ENCODE results near the gene ZNF235.

The ZNF235 gene

DNA sequence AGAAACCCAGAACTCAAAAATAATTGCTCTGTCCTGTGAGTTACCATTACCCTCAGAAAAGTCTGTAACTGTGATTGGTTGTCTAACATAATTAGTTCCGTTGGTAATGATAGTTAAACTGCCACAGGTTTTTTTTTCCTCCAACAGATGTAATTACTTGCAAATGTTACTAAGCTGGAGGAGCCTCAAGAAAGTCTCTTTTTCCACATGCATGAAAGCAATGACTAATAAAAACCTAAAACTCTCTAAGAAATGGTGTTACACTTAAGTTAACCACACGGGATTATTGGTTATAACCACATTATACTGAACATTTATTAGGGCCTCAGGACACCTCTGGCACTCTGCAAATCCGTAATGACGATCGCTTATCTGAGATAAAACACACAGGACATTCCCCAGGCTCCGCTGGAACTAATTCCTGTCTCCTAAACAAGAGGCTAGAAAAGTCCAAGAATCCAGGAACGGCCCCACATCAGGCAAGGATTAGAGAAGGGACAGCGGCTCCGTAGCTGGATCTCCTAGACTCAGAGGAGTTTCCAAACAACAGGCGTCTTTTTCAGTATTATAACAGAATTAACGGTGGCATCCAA, 753 bp downstream of the ZNF235 start:
- H3K36me3 ChIP-seq = peaks cover 29 to 35% (median 34%) of the 10 kb centered on the region in 3 donors
- peaks cover 0 to 12% (median 7%) of the 10 kb centered on the region in 4 donors for H3K4me1 ChIP-seq
- intact Hi-C loops (cut with DNase I; ENCODE audit: low total_unique reads) = loop anchor here (5.0 kb wide), 1 partner anchor 92 kb away; the partner anchor contains the start of gene ZNF227
- peak overlapping the region; percentile 76 to 82 for H3K27ac ChIP-seq
- TF ChIP-seq, protein P1, sequence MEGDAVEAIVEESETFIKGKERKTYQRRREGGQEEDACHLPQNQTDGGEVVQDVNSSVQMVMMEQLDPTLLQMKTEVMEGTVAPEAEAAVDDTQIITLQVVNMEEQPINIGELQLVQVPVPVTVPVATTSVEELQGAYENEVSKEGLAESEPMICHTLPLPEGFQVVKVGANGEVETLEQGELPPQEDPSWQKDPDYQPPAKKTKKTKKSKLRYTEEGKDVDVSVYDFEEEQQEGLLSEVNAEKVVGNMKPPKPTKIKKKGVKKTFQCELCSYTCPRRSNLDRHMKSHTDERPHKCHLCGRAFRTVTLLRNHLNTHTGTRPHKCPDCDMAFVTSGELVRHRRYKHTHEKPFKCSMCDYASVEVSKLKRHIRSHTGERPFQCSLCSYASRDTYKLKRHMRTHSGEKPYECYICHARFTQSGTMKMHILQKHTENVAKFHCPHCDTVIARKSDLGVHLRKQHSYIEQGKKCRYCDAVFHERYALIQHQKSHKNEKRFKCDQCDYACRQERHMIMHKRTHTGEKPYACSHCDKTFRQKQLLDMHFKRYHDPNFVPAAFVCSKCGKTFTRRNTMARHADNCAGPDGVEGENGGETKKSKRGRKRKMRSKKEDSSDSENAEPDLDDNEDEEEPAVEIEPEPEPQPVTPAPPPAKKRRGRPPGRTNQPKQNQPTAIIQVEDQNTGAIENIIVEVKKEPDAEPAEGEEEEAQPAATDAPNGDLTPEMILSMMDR (IDR thresholded peaks at IDR 0.05) = peak in 1 of 2 experiments; percentile 13
- no peaks in the 10 kb centered on the region for H3K27me3 ChIP-seq
- peak overlapping the region; percentile 73 to 78 for H3K4me3 ChIP-seq
- DNase-seq = no peak
- peaks cover 5 to 26% (median 11%) of the 10 kb centered on the region in 3 donors for H3K9me3 ChIP-seq

DNA sequence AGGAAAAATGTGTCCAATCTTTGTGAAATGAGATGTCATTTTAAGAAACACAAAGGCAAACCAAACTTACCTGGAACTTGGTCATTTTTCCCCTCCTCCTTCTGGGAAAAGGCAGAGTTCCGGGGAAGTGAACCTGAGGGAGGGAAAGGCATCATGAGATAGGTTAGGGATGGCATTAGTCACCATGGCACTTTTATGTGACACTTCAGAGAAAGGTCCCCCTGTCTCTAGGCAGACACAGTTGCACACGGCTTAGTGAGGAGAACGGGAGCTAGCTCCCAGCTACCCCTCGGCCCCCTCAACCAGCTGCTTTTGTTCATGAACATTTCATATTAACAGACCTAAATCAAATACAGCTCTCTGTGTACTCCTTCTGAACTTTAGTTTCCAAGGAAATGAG, 1.5 kb downstream of the ZNF235 start:
- no peak overlapping the region for H3K27ac ChIP-seq
- H3K4me3 ChIP-seq = peak overlapping the region in 1 of 2 donors; percentile 78
- intact Hi-C loops (cut with DNase I; ENCODE audit: low total_unique reads) = loop anchor here (5.0 kb wide), 1 partner anchor 91 kb away; the partner anchor contains the start of gene ZNF227
- peaks cover 0 to 12% (median 7%) of the 10 kb centered on the region in 4 donors for H3K4me1 ChIP-seq
- H3K36me3 ChIP-seq = peaks cover 37 to 42% (median 42%) of the 10 kb centered on the region in 3 donors
- peaks cover 3 to 23% (median 5%) of the 10 kb centered on the region in 3 donors for H3K9me3 ChIP-seq
- no peak for DNase-seq
- no peaks in the 10 kb centered on the region for H3K27me3 ChIP-seq
- TF ChIP-seq, protein P1 (IDR thresholded peaks at IDR 0.05) = no peak

DNA sequence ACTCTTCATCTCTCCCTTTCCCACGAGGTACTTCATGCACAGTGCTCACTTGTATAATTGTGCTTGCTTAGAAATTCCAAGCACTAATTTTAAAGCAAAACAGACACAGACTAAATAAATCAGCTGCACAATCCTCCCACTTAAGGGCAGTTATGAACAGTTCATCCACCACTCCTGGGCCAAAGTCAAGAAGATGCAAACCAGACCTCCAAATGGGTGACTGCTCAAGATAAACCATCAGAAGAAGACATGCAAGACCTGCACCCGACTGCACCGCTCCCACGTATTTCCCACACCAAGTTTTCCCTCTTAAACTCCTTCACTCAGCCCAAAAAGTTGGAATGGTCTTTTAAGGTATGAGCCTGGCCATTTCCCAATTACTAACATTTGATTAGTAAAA, 19.9 kb downstream of the ZNF235 start:
- no peaks in the 10 kb centered on the region for H3K4me1 ChIP-seq
- no peak for DNase-seq
- no peak overlapping the region for H3K27ac ChIP-seq
- H3K36me3 ChIP-seq = peaks cover 47 to 98% (median 78%) of the 10 kb centered on the region in 3 donors
- intact Hi-C loops (cut with DNase I; ENCODE audit: low total_unique reads) = no loop called here
- peaks cover 5 to 100% (median 79%) of the 10 kb centered on the region in 3 donors for H3K9me3 ChIP-seq
- TF ChIP-seq, protein P1 (IDR thresholded peaks at IDR 0.05) = no peak
- no peaks in the 10 kb centered on the region for H3K27me3 ChIP-seq
- H3K4me3 ChIP-seq = no peak overlapping the region

DNA sequence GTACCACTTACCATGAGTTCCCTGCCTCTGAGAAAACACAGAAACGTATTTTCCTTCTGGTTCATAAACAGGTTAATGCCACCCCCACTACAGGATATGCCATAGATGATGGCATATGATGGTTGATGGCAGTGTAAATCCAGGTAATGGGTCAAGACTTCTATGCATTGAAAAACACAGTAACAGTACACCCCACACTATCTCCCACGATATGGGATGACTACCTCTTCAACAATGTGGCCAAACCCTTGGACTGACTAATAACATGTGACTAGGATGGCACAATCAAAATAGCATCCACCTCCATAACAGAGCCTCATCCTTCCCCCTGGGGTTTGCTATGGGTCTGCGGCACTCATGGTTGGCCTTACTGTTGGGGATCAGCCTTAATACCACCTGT, 22.0 kb downstream of the ZNF235 start:
- Histone ChIP-seq H3K9me3 (peaks cover 5 to 100% (median 79%) of the 10 kb centered on the region in 3 donors), H3K27ac (no peak overlapping the region), H3K4me3 (no peak overlapping the region), H3K4me1 (no peaks in the 10 kb centered on the region), H3K36me3 (peaks cover 25 to 95% (median 69%) of the 10 kb centered on the region in 3 donors), H3K27me3 (no peaks in the 10 kb centered on the region)
- TF ChIP-seq, protein P1 (IDR thresholded peaks at IDR 0.05) = no peak
- intact Hi-C loops (cut with DNase I; ENCODE audit: low total_unique reads) = no loop called here
- DNase-seq = no peak

DNA sequence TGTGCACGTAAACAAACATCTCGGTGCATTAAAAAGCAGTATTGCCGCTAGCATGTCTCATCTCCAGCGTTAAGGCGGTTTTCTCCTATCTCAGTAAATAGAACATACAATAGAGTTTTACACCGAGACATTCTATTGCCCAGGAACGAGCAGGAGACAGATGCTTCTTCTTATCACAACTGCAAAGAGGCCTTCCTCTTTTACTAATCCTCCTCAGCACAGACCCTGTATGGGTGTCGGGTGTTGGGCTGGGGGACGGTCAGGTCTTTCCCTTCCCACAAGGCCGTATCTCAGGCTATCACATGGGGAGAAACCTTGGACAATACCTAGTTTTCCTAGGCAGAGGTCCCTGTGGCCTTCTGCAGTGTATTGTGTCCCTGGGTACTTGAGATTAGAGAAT, 23.9 kb downstream of the ZNF235 start:
- intact Hi-C loops (cut with DNase I; ENCODE audit: low total_unique reads) = no loop called here
- Histone ChIP-seq H3K9me3 (peaks cover 5 to 98% (median 76%) of the 10 kb centered on the region in 3 donors), H3K4me3 (no peak overlapping the region), H3K4me1 (no peaks in the 10 kb centered on the region), H3K27ac (no peak overlapping the region), H3K36me3 (peaks cover 19 to 94% (median 69%) of the 10 kb centered on the region in 3 donors), H3K27me3 (no peaks in the 10 kb centered on the region)
- TF ChIP-seq, protein P1 (IDR thresholded peaks at IDR 0.05) = no peak
- no peak for DNase-seq

Measured in tibial artery (tissue), 4 donors.